H1 (cell line): Measurements from ENCODE around the gene IL17RD. TPM values are rescaled to one million over a fixed set of nuclear protein-coding genes. Genes with fewer than 3 reads are reported as not detected.

Source experiments
- MAFK ChIP-seq: IDR thresholded peaks from 2 replicates; pipeline ENCODE4 v1.6.1; 2012; ENCODE audit warnings: low read depth, mild to moderate bottlenecking, improper control_type of control experiment, low read length
- POU5F1 ChIP-seq: IDR thresholded peaks from 2 replicates; pipeline ENCODE4 v1.6.1; 2011; ENCODE audit warnings: low read depth, mild to moderate bottlenecking, low read length, moderate library complexity
- RBBP5 ChIP-seq: IDR thresholded peaks from 2 replicates; pipeline ENCODE4 v1.7.1; 2012; ENCODE audit warnings: low read depth, mild to moderate bottlenecking, inconsistent platforms, low read length, moderate library complexity, borderline replicate concordance
- SIRT6 ChIP-seq: IDR thresholded peaks from one replicate; pipeline ENCODE4 v1.7.1; 2012; ENCODE audit warnings: low read length, inconsistent platforms
- SIX5 ChIP-seq: IDR thresholded peaks from 2 replicates; pipeline ENCODE4 v1.6.1; 2011; ENCODE audit warnings: mild to moderate bottlenecking, low read depth, low read length
- SP1 ChIP-seq: IDR thresholded peaks from 2 replicates; pipeline ENCODE4 v1.6.1; 2011; ENCODE audit warnings: low read depth, low read length
- SUZ12 ChIP-seq: fragments of 200-600 bp; sonication (generic); IDR thresholded peaks from 2 replicates; pipeline ENCODE4 v1.6.1; 2012; ENCODE audit warnings: mild to moderate bottlenecking, inconsistent platforms, low read length, moderate library complexity, mixed read lengths
- TAF1 ChIP-seq: IDR thresholded peaks from 2 replicates; pipeline ENCODE4 v1.6.1; 2011; ENCODE audit warnings: mild to moderate bottlenecking, low read depth, low read length
- TAF7 ChIP-seq: optimal IDR thresholded peaks from 2 replicates; pipeline ENCODE3; 2011; ENCODE audit warnings: low read depth, mild to moderate bottlenecking, inconsistent platforms, low read length, moderate library complexity, borderline replicate concordance
- YY1 ChIP-seq: IDR thresholded peaks from 2 replicates; pipeline ENCODE4 v1.6.1; 2011; ENCODE audit warnings: low read depth, mild to moderate bottlenecking, low read length
- polyA plus RNA-seq, 7 experiments: library from polyadenylated mRNA; depleted of rRNA in 3 of 7; stranded (reverse) in 5 of 7; unstranded in 2 of 7; fragments of >200 nt in 5 of 7; fragments of 200-250 nt in 2 of 7; gene quantifications; 1 replicate in 5 of 7; 2 replicates in 1 of 7; 4 replicates in 1 of 7; pipeline versions ENCODE4 v1.2.1 to v1.2.3, GENCODE V29; 2011 to 2013; ENCODE audit warnings: missing spikeins in 2 of 7, mixed read lengths in 2 of 7
- total RNA-seq: library from RNA; stranded (reverse); fragmentation: NEBNext Ultra II Directional; extraction: Animal tissue kit (Norgen Biotek cat#: 25700); gene quantifications from 2 replicates; pipeline ENCODE4 v1.2.1, GENCODE V29; 2021
- TF ChIP-seq, protein P1 (sequence below): IDR thresholded peaks from 2 replicates; pipeline ENCODE4 v1.6.1; 2012; ENCODE audit warnings: inconsistent platforms

The IL17RD gene
- total and polyA plus RNA-seq, 2 of the 8 experiments (the other 6 are each of a cell fraction or from before 2014, with no cell fraction given), result 10.9 to 48.9 TPM

- TF ChIP-seq SUZ12 (no peak), TAF7 (no peak), POU5F1 (no peak), TAF1 (no peak), YY1 (no peak), MAFK (peak; percentile 45; the same call in 1 of the 2 replicates), SIX5 (no peak), SIRT6 (no peak), RBBP5 (no peak), SP1 (no peak)
- TF ChIP-seq, protein P1, sequence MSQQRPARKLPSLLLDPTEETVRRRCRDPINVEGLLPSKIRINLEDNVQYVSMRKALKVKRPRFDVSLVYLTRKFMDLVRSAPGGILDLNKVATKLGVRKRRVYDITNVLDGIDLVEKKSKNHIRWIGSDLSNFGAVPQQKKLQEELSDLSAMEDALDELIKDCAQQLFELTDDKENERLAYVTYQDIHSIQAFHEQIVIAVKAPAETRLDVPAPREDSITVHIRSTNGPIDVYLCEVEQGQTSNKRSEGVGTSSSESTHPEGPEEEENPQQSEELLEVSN, result no peak
Observed at GRCh38 chr3:57065588-57065987, 99.6 kb downstream of the IL17RD start (continued).
